ENCODE results near the gene MCEMP1.

MCEMP1 gene

GRCh38 chr19:7698583-7698982 is 21.7 kb downstream of the MCEMP1 start:
- no peak for DNase-seq (ENCODE audit: low read depth)

- no peak for DNase-seq (ENCODE audit: low read depth)
Measured at GRCh38 chr19:7699003-7699402, 22.1 kb downstream of the MCEMP1 start.

- DNase-seq (ENCODE audit: low read depth), result no peak
Measured at GRCh38 chr19:7699417-7700401, 22.8 kb downstream of the MCEMP1 start.

GRCh38 chr19:7701049-7701653 is 24.3 kb downstream of the MCEMP1 start:
- DNase-seq (ENCODE audit: low read depth), result no peak

GRCh38 chr19:7701654-7702457 is 25.0 kb downstream of the MCEMP1 start, which contains the start of gene FCER2:
FCER2 (minus strand) TSS chr19:7702131; CDS start chr19:7699760, 2,371 bp downstream.
- no peak for DNase-seq (ENCODE audit: low read depth)

- DNase-seq (ENCODE audit: low read depth), result no peak
Measured at GRCh38 chr19:7703332-7703731, 26.4 kb downstream of the MCEMP1 start.

GRCh38 chr19:7704280-7705060 is 27.6 kb downstream of the MCEMP1 start:
- no peak for DNase-seq (ENCODE audit: low read depth)

- peak; percentile 51 for DNase-seq (ENCODE audit: low read depth)
Measured at GRCh38 chr19:7705387-7706187, 28.7 kb downstream of the MCEMP1 start.

- no peak for DNase-seq (ENCODE audit: low read depth)
Measured at GRCh38 chr19:7706188-7706954, 29.5 kb downstream of the MCEMP1 start.

GRCh38 chr19:7706955-7707456 is 30.1 kb downstream of the MCEMP1 start:
- no peak for DNase-seq (ENCODE audit: low read depth)

GRCh38 chr19:7709932-7710460 is 33.1 kb downstream of the MCEMP1 start:
- DNase-seq (ENCODE audit: low read depth), result no peak

- DNase-seq (ENCODE audit: low read depth), result no peak
Measured at GRCh38 chr19:7710616-7711015, 33.7 kb downstream of the MCEMP1 start.

GRCh38 chr19:7715671-7716070 is 38.8 kb downstream of the MCEMP1 start:
- no peak for DNase-seq (ENCODE audit: low read depth)

- DNase-seq (ENCODE audit: low read depth), result no peak
Measured at GRCh38 chr19:7716762-7717161, 39.9 kb downstream of the MCEMP1 start.

- DNase-seq (ENCODE audit: low read depth), result no peak
Measured at GRCh38 chr19:7718668-7719067, 41.8 kb downstream of the MCEMP1 start.

- DNase-seq (ENCODE audit: low read depth), result no peak
Measured at GRCh38 chr19:7720351-7720750, 43.5 kb downstream of the MCEMP1 start.

- no peak for DNase-seq (ENCODE audit: low read depth)
Measured at GRCh38 chr19:7722231-7722651, 45.4 kb downstream of the MCEMP1 start.

- no peak for DNase-seq (ENCODE audit: low read depth)
Measured at GRCh38 chr19:7725791-7726190, 48.9 kb downstream of the MCEMP1 start.

- DNase-seq (ENCODE audit: low read depth), result no peak
Measured at GRCh38 chr19:7729211-7729610, 52.3 kb downstream of the MCEMP1 start.
